ENCODE measurements around the gene DOCK3.
"Not testable (repeated sequence)": the region's sequence is repeated elsewhere in the genome, so short reads cannot be mapped to it uniquely, and the experiment has no call there.

DOCK3 gene

GRCh38 chr3:51295625-51296024 is 620.9 kb downstream of the DOCK3 start:
- Histone ChIP-seq H3K23ac (ENCODE audit: low read length) (no peak overlapping the region), H2BK120ac (ENCODE audit: low read depth, low read length) (no peak overlapping the region), H3K27ac (ENCODE audit: low read depth, low read length) (no peak overlapping the region), H4K5ac (ENCODE audit: low read length) (no peak overlapping the region), H3K4me1 (ENCODE audit: control insufficient read depth, low read depth, low read length) (no peaks in the 10 kb centered on the region), H3K79me1 (ENCODE audit: low read length) (no peaks in the 10 kb centered on the region), H3K4me3 (ENCODE audit: low read length) (no peak overlapping the region), H3K18ac (ENCODE audit: low read length) (no peak overlapping the region), H3K36me3 (ENCODE audit: control insufficient read depth, insufficient read depth, low read length) (no peaks in the 10 kb centered on the region), H3K4ac (ENCODE audit: low read depth, low read length) (no peak overlapping the region), H3K27me3 (ENCODE audit: insufficient read depth, low read length, poor library complexity) (no peaks in the 10 kb centered on the region), H2BK15ac (replicated peaks; ENCODE audit: low read depth) (no peak overlapping the region), H3K9ac (ENCODE audit: low read length) (no peak overlapping the region), H3K79me2 (ENCODE audit: control insufficient read depth, insufficient read depth, low read length) (no peaks in the 10 kb centered on the region), H3K56ac (ENCODE audit: low read length) (no peak overlapping the region), H3K4me2 (ENCODE audit: low read length) (no peak overlapping the region), H2AK5ac (ENCODE audit: low read length) (no peak overlapping the region), H2BK5ac (ENCODE audit: low read length) (no peak overlapping the region), H4K8ac (ENCODE audit: low read depth, low read length) (no peak overlapping the region)
- no peak for DNase-seq
- no CpG with 5 or more reads among the region's 2 CpGs for WGBS (ENCODE audit: extremely low coverage, insufficient coverage, low lambda C conversion rate)

- Histone ChIP-seq H3K36me3 (ENCODE audit: control insufficient read depth, insufficient read depth, low read length) (no peaks in the 10 kb centered on the region), H3K79me1 (ENCODE audit: low read length) (no peaks in the 10 kb centered on the region), H3K56ac (ENCODE audit: low read length) (no peak overlapping the region), H2BK15ac (replicated peaks; ENCODE audit: low read depth) (no peak overlapping the region), H3K18ac (ENCODE audit: low read length) (no peak overlapping the region), H3K27ac (ENCODE audit: low read depth, low read length) (no peak overlapping the region), H4K5ac (ENCODE audit: low read length) (no peak overlapping the region), H3K27me3 (ENCODE audit: insufficient read depth, low read length, poor library complexity) (no peaks in the 10 kb centered on the region), H2AK5ac (ENCODE audit: low read length) (no peak overlapping the region), H2BK5ac (ENCODE audit: low read length) (no peak overlapping the region), H3K23ac (ENCODE audit: low read length) (no peak overlapping the region), H4K8ac (ENCODE audit: low read depth, low read length) (no peak overlapping the region), H3K4me2 (ENCODE audit: low read length) (no peak overlapping the region), H3K4me1 (ENCODE audit: control insufficient read depth, low read depth, low read length) (no peaks in the 10 kb centered on the region), H3K4ac (ENCODE audit: low read depth, low read length) (no peak overlapping the region), H2BK120ac (ENCODE audit: low read depth, low read length) (no peak overlapping the region), H3K4me3 (ENCODE audit: low read length) (no peak overlapping the region), H3K79me2 (ENCODE audit: control insufficient read depth, insufficient read depth, low read length) (no peaks in the 10 kb centered on the region), H3K9ac (ENCODE audit: low read length) (no peak overlapping the region)
- DNase-seq: no peak
These were observed 622.6 kb downstream of the DOCK3 start for GRCh38 chr3:51297333-51297732.

GRCh38 chr3:51304230-51304629 is 629.5 kb downstream of the DOCK3 start:
- Histone ChIP-seq H2BK15ac (replicated peaks; ENCODE audit: low read depth) (no peak overlapping the region), H3K79me2 (ENCODE audit: control insufficient read depth, insufficient read depth, low read length) (no peaks in the 10 kb centered on the region), H3K27me3 (ENCODE audit: insufficient read depth, low read length, poor library complexity) (no peaks in the 10 kb centered on the region), H3K36me3 (ENCODE audit: control insufficient read depth, insufficient read depth, low read length) (no peaks in the 10 kb centered on the region), H3K9ac (ENCODE audit: low read length) (no peak overlapping the region), H3K4me2 (ENCODE audit: low read length) (no peak overlapping the region), H2BK120ac (ENCODE audit: low read depth, low read length) (no peak overlapping the region), H3K56ac (ENCODE audit: low read length) (no peak overlapping the region), H2AK5ac (ENCODE audit: low read length) (no peak overlapping the region), H3K4ac (ENCODE audit: low read depth, low read length) (no peak overlapping the region), H4K8ac (ENCODE audit: low read depth, low read length) (no peak overlapping the region), H3K23ac (ENCODE audit: low read length) (no peak overlapping the region), H3K18ac (ENCODE audit: low read length) (no peak overlapping the region), H3K4me3 (ENCODE audit: low read length) (no peak overlapping the region), H3K27ac (ENCODE audit: low read depth, low read length) (no peak overlapping the region), H2BK5ac (ENCODE audit: low read length) (no peak overlapping the region), H3K79me1 (ENCODE audit: low read length) (no peaks in the 10 kb centered on the region), H3K4me1 (ENCODE audit: control insufficient read depth, low read depth, low read length) (no peaks in the 10 kb centered on the region), H4K5ac (ENCODE audit: low read length) (no peak overlapping the region)
- whole genome bisulfite sequencing (ENCODE audit: extremely low coverage, insufficient coverage, low lambda C conversion rate): no CpG with 5 or more reads among the region's 4 CpGs
- DNase-seq: peak; percentile 29

- no peak overlapping the region for H2BK15ac ChIP-seq (replicated peaks; ENCODE audit: low read depth)
- no peak overlapping the region for H4K5ac ChIP-seq (ENCODE audit: low read length)
- H3K4me3 ChIP-seq (ENCODE audit: low read length): no peak overlapping the region
- H3K4me1 ChIP-seq (ENCODE audit: control insufficient read depth, low read depth, low read length): no peaks in the 10 kb centered on the region
- no peak for DNase-seq
- H3K36me3 ChIP-seq (ENCODE audit: control insufficient read depth, insufficient read depth, low read length): no peaks in the 10 kb centered on the region
- H3K23ac ChIP-seq (ENCODE audit: low read length): no peak overlapping the region
- H3K27me3 ChIP-seq (ENCODE audit: insufficient read depth, low read length, poor library complexity): no peaks in the 10 kb centered on the region
- no CpG with 5 or more reads among the region's 1 CpG for WGBS (ENCODE audit: extremely low coverage, insufficient coverage, low lambda C conversion rate)
- no peak overlapping the region for H4K8ac ChIP-seq (ENCODE audit: low read depth, low read length)
- no peak overlapping the region for H3K56ac ChIP-seq (ENCODE audit: low read length)
- H3K4ac ChIP-seq (ENCODE audit: low read depth, low read length): no peak overlapping the region
- no peak overlapping the region for H3K9ac ChIP-seq (ENCODE audit: low read length)
- no peak overlapping the region for H3K27ac ChIP-seq (ENCODE audit: low read depth, low read length)
- no peak overlapping the region for H3K4me2 ChIP-seq (ENCODE audit: low read length)
- no peak overlapping the region for H2BK5ac ChIP-seq (ENCODE audit: low read length)
- H2AK5ac ChIP-seq (ENCODE audit: low read length): no peak overlapping the region
- H2BK120ac ChIP-seq (ENCODE audit: low read depth, low read length): no peak overlapping the region
- no peaks in the 10 kb centered on the region for H3K79me2 ChIP-seq (ENCODE audit: control insufficient read depth, insufficient read depth, low read length)
- H3K18ac ChIP-seq (ENCODE audit: low read length): no peak overlapping the region
- no peaks in the 10 kb centered on the region for H3K79me1 ChIP-seq (ENCODE audit: low read length)
These were observed 631.4 kb downstream of the DOCK3 start for GRCh38 chr3:51306093-51306492.

- H3K23ac ChIP-seq (ENCODE audit: low read length): no peak overlapping the region
- WGBS (ENCODE audit: extremely low coverage, insufficient coverage, low lambda C conversion rate): no CpG with 5 or more reads among the region's 2 CpGs
- no peak overlapping the region for H2BK5ac ChIP-seq (ENCODE audit: low read length)
- H3K9ac ChIP-seq (ENCODE audit: low read length): no peak overlapping the region
- no peaks in the 10 kb centered on the region for H3K79me2 ChIP-seq (ENCODE audit: control insufficient read depth, insufficient read depth, low read length)
- no peaks in the 10 kb centered on the region for H3K36me3 ChIP-seq (ENCODE audit: control insufficient read depth, insufficient read depth, low read length)
- no peak overlapping the region for H3K4ac ChIP-seq (ENCODE audit: low read depth, low read length)
- no peak overlapping the region for H3K27ac ChIP-seq (ENCODE audit: low read depth, low read length)
- no peaks in the 10 kb centered on the region for H3K4me1 ChIP-seq (ENCODE audit: control insufficient read depth, low read depth, low read length)
- H4K8ac ChIP-seq (ENCODE audit: low read depth, low read length): no peak overlapping the region
- H2BK15ac ChIP-seq (replicated peaks; ENCODE audit: low read depth): no peak overlapping the region
- no peak overlapping the region for H2AK5ac ChIP-seq (ENCODE audit: low read length)
- no peak overlapping the region for H4K5ac ChIP-seq (ENCODE audit: low read length)
- no peak overlapping the region for H2BK120ac ChIP-seq (ENCODE audit: low read depth, low read length)
- no peak overlapping the region for H3K4me2 ChIP-seq (ENCODE audit: low read length)
- H3K56ac ChIP-seq (ENCODE audit: low read length): no peak overlapping the region
- H3K79me1 ChIP-seq (ENCODE audit: low read length): no peaks in the 10 kb centered on the region
- no peaks in the 10 kb centered on the region for H3K27me3 ChIP-seq (ENCODE audit: insufficient read depth, low read length, poor library complexity)
- H3K18ac ChIP-seq (ENCODE audit: low read length): no peak overlapping the region
- no peak for DNase-seq
- no peak overlapping the region for H3K4me3 ChIP-seq (ENCODE audit: low read length)
These were observed 632.7 kb downstream of the DOCK3 start for GRCh38 chr3:51307458-51307857.

GRCh38 chr3:51307945-51308607 is 633.3 kb downstream of the DOCK3 start:
- H2BK5ac ChIP-seq (ENCODE audit: low read length); H2BK15ac ChIP-seq (replicated peaks; ENCODE audit: low read depth); H3K36me3 ChIP-seq (ENCODE audit: control insufficient read depth, insufficient read depth, low read length); H3K79me2 ChIP-seq (ENCODE audit: control insufficient read depth, insufficient read depth, low read length); H3K4me3 ChIP-seq (ENCODE audit: low read length); H3K4me2 ChIP-seq (ENCODE audit: low read length); DNase-seq; H3K56ac ChIP-seq (ENCODE audit: low read length); H2AK5ac ChIP-seq (ENCODE audit: low read length); H3K27ac ChIP-seq (ENCODE audit: low read depth, low read length); H4K5ac ChIP-seq (ENCODE audit: low read length); H3K23ac ChIP-seq (ENCODE audit: low read length); H3K79me1 ChIP-seq (ENCODE audit: low read length); H3K4ac ChIP-seq (ENCODE audit: low read depth, low read length); H3K4me1 ChIP-seq (ENCODE audit: control insufficient read depth, low read depth, low read length); H3K18ac ChIP-seq (ENCODE audit: low read length); H3K27me3 ChIP-seq (ENCODE audit: insufficient read depth, low read length, poor library complexity); H2BK120ac ChIP-seq (ENCODE audit: low read depth, low read length); H3K9ac ChIP-seq (ENCODE audit: low read length); H4K8ac ChIP-seq (ENCODE audit: low read depth, low read length): not testable (repeated sequence)
- no CpG with 5 or more reads among the region's 5 CpGs for WGBS (ENCODE audit: extremely low coverage, insufficient coverage, low lambda C conversion rate)

All from mesendoderm (in vitro differentiated cells).